ENCODE data around the gene CERS4.
A peak's percentile ranks its signal among the peaks of the same experiment; 100 is the strongest.
"Not testable (repeated sequence)": the region's sequence is repeated elsewhere in the genome, so short reads cannot be mapped to it uniquely, and the experiment has no call there.

Gene CERS4

GRCh38 chr19:8208922-8209461 is at the start of gene CERS4:
Gene CERS4 (plus strand): TSS chr19:8209370. CDS start chr19:8251077, 41,707 bp downstream.
- peak; percentile 60 for DNase-seq (ENCODE audit: low read depth)

GRCh38 chr19:8161135-8161646 is 48.0 kb upstream of the CERS4 start:
- no peak for DNase-seq (ENCODE audit: low read depth)

GRCh38 chr19:8163759-8164158 is 45.4 kb upstream of the CERS4 start:
- DNase-seq (ENCODE audit: low read depth): no peak

GRCh38 chr19:8167985-8168384 is 41.2 kb upstream of the CERS4 start:
- DNase-seq (ENCODE audit: low read depth): no peak

- no peak for DNase-seq (ENCODE audit: low read depth)
These were observed 40.6 kb upstream of the CERS4 start for GRCh38 chr19:8168537-8168936.

GRCh38 chr19:8174706-8175105 is 34.5 kb upstream of the CERS4 start:
- DNase-seq (ENCODE audit: low read depth): no peak

- no peak for DNase-seq (ENCODE audit: low read depth)
These were observed 29.2 kb upstream of the CERS4 start for GRCh38 chr19:8180018-8180417.

- DNase-seq (ENCODE audit: low read depth): no peak
These were observed 24.9 kb upstream of the CERS4 start for GRCh38 chr19:8184274-8184673.

- DNase-seq (ENCODE audit: low read depth): no peak
These were observed 23.7 kb upstream of the CERS4 start for GRCh38 chr19:8185343-8186068.

GRCh38 chr19:8192221-8192820 is 16.8 kb upstream of the CERS4 start:
- no peak for DNase-seq (ENCODE audit: low read depth)

- peak; percentile 31 for DNase-seq (ENCODE audit: low read depth)
These were observed 14.5 kb upstream of the CERS4 start for GRCh38 chr19:8194528-8195267.

- DNase-seq (ENCODE audit: low read depth): no peak
These were observed 12.8 kb upstream of the CERS4 start for GRCh38 chr19:8196271-8196927.

GRCh38 chr19:8203288-8204120 is 5.7 kb upstream of the CERS4 start:
- not testable (repeated sequence) for DNase-seq (ENCODE audit: low read depth)

GRCh38 chr19:8204961-8205360 is 4.2 kb upstream of the CERS4 start:
- no peak for DNase-seq (ENCODE audit: low read depth)

- no peak for DNase-seq (ENCODE audit: low read depth)
These were observed 2.8 kb upstream of the CERS4 start for GRCh38 chr19:8206147-8207087.

- DNase-seq (ENCODE audit: low read depth): not testable (repeated sequence)
These were observed 1.8 kb upstream of the CERS4 start for GRCh38 chr19:8207326-8207725.

- no peak for DNase-seq (ENCODE audit: low read depth)
These were observed 850 bp upstream of the CERS4 start for GRCh38 chr19:8208119-8208921.

- peak; percentile 64 for DNase-seq (ENCODE audit: low read depth)
These were observed 550 bp downstream of the CERS4 start for GRCh38 chr19:8209462-8210378.

Measured in activated gamma-delta T cell treated with anti-CD3 and anti-CD28 coated beads, Interleukin-2, amount 50 U/mL, for 16 hours (primary cell).